IPS-NIHi11 (cell line): Measurements from ENCODE around the gene EFCC1.

ENCODE experiments used
- DNase-seq: peaks from one replicate; pipeline ENCODE4 v3.0.0; 2012; ENCODE audit warnings: mixed read lengths, low spot score

EFCC1 gene

GRCh38 chr3:129014793-129015345 lies 13.8 kb downstream of the EFCC1 start:
- DNase-seq, result no peak

GRCh38 chr3:129015388-129016105 lies 14.4 kb downstream of the EFCC1 start:
- DNase-seq, result no peak

GRCh38 chr3:129016356-129016719 lies 15.2 kb downstream of the EFCC1 start:
- no peak for DNase-seq

GRCh38 chr3:129016720-129017483 lies 15.8 kb downstream of the EFCC1 start:
- no peak for DNase-seq

- DNase-seq, result no peak
Measured at GRCh38 chr3:129017484-129017899, 16.4 kb downstream of the EFCC1 start.

GRCh38 chr3:129018271-129018670 lies 17.2 kb downstream of the EFCC1 start:
- no peak for DNase-seq

GRCh38 chr3:129018751-129019150 lies 17.6 kb downstream of the EFCC1 start:
- no peak for DNase-seq

- no peak for DNase-seq
Measured at GRCh38 chr3:129019266-129019665, 18.2 kb downstream of the EFCC1 start.

GRCh38 chr3:129020691-129021090 lies 19.6 kb downstream of the EFCC1 start:
- DNase-seq, result no peak

GRCh38 chr3:129021140-129021551 lies 20.0 kb downstream of the EFCC1 start:
- DNase-seq, result no peak

GRCh38 chr3:129022114-129023007 lies 21.3 kb downstream of the EFCC1 start:
- DNase-seq, result no peak

- DNase-seq, result no peak
Measured at GRCh38 chr3:129023008-129023358, 21.9 kb downstream of the EFCC1 start.

GRCh38 chr3:129023909-129024308 lies 22.8 kb downstream of the EFCC1 start:
- no peak for DNase-seq

- DNase-seq, result no peak
Measured at GRCh38 chr3:129025108-129025507, 24.0 kb downstream of the EFCC1 start.

- no peak for DNase-seq
Measured at GRCh38 chr3:129025691-129026435, 24.8 kb downstream of the EFCC1 start.

GRCh38 chr3:129026728-129027543 lies 25.8 kb downstream of the EFCC1 start:
- DNase-seq, result peak; percentile 99

- no peak for DNase-seq
Measured at GRCh38 chr3:129027544-129027880, 26.4 kb downstream of the EFCC1 start.

- no peak for DNase-seq
Measured at GRCh38 chr3:129028866-129029265, 27.8 kb downstream of the EFCC1 start.

GRCh38 chr3:129030611-129031010 lies 29.5 kb downstream of the EFCC1 start:
- DNase-seq, result no peak

- DNase-seq, result no peak
Measured at GRCh38 chr3:129031476-129032215, 30.5 kb downstream of the EFCC1 start.
